ENCODE results near the gene ARHGEF5.
"Not testable (repeated sequence)": the region's sequence is repeated elsewhere in the genome, so short reads cannot be mapped to it uniquely, and the experiment has no call there.

DNA sequence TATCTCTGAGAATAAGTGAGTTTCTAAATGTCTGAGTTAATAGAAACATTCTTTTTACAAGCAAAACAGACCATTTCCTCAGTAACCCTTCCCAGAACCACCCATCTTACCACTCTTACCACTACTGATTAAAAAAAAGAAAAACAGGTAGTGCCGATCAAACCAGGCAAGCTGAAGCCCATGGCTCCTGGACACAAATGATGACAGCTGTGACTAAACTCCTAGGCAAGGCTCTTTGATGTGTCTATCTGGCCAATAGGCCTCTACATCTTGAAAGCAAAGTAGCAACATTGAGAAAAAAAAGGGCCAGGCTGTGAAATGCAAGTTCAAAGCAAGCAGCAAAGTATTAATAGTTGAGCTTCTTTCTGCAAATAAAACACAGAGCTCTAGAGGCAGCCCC, 6.6 kb upstream of the ARHGEF5 start:
- TF ChIP-seq, protein P1, sequence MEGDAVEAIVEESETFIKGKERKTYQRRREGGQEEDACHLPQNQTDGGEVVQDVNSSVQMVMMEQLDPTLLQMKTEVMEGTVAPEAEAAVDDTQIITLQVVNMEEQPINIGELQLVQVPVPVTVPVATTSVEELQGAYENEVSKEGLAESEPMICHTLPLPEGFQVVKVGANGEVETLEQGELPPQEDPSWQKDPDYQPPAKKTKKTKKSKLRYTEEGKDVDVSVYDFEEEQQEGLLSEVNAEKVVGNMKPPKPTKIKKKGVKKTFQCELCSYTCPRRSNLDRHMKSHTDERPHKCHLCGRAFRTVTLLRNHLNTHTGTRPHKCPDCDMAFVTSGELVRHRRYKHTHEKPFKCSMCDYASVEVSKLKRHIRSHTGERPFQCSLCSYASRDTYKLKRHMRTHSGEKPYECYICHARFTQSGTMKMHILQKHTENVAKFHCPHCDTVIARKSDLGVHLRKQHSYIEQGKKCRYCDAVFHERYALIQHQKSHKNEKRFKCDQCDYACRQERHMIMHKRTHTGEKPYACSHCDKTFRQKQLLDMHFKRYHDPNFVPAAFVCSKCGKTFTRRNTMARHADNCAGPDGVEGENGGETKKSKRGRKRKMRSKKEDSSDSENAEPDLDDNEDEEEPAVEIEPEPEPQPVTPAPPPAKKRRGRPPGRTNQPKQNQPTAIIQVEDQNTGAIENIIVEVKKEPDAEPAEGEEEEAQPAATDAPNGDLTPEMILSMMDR (conservative IDR thresholded peaks at IDR 0.05; ENCODE audit: low read depth in 2 of 2), result not testable (repeated sequence)
- TF ChIP-seq, protein P2, sequence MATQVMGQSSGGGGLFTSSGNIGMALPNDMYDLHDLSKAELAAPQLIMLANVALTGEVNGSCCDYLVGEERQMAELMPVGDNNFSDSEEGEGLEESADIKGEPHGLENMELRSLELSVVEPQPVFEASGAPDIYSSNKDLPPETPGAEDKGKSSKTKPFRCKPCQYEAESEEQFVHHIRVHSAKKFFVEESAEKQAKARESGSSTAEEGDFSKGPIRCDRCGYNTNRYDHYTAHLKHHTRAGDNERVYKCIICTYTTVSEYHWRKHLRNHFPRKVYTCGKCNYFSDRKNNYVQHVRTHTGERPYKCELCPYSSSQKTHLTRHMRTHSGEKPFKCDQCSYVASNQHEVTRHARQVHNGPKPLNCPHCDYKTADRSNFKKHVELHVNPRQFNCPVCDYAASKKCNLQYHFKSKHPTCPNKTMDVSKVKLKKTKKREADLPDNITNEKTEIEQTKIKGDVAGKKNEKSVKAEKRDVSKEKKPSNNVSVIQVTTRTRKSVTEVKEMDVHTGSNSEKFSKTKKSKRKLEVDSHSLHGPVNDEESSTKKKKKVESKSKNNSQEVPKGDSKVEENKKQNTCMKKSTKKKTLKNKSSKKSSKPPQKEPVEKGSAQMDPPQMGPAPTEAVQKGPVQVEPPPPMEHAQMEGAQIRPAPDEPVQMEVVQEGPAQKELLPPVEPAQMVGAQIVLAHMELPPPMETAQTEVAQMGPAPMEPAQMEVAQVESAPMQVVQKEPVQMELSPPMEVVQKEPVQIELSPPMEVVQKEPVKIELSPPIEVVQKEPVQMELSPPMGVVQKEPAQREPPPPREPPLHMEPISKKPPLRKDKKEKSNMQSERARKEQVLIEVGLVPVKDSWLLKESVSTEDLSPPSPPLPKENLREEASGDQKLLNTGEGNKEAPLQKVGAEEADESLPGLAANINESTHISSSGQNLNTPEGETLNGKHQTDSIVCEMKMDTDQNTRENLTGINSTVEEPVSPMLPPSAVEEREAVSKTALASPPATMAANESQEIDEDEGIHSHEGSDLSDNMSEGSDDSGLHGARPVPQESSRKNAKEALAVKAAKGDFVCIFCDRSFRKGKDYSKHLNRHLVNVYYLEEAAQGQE (IDR thresholded peaks at IDR 0.05; ENCODE audit: unreplicated experiment), result not testable (repeated sequence)
- not testable (repeated sequence) for TF ChIP-seq POLR2AphosphoS5 (IDR thresholded peaks at IDR 0.05; ENCODE audit: low read depth); EZH2 (IDR thresholded peaks at IDR 0.05; ENCODE audit: low read depth, unreplicated experiment); STAT1 (IDR thresholded peaks at IDR 0.05; ENCODE audit: unreplicated experiment); CREB1 (CRISPR knock-in tag; IDR thresholded peaks at IDR 0.05; ENCODE audit: low read depth); NANOG (IDR thresholded peaks at IDR 0.05; ENCODE audit: borderline replicate concordance); EZH2phosphoT487 (IDR thresholded peaks at IDR 0.05; ENCODE audit: unreplicated experiment); ZNF331 (CRISPR knock-in tag; IDR thresholded peaks at IDR 0.05; ENCODE audit: low read depth); JUNB (IDR thresholded peaks at IDR 0.05; ENCODE audit: unreplicated experiment)
- TF ChIP-seq, protein P3, sequence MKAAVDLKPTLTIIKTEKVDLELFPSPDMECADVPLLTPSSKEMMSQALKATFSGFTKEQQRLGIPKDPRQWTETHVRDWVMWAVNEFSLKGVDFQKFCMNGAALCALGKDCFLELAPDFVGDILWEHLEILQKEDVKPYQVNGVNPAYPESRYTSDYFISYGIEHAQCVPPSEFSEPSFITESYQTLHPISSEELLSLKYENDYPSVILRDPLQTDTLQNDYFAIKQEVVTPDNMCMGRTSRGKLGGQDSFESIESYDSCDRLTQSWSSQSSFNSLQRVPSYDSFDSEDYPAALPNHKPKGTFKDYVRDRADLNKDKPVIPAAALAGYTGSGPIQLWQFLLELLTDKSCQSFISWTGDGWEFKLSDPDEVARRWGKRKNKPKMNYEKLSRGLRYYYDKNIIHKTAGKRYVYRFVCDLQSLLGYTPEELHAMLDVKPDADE (IDR thresholded peaks at IDR 0.05), result not testable (repeated sequence)

Data from GM23338 (cell line).